M059J (cell line): ENCODE data around the gene TMEM44. TPM values are rescaled to one million over a fixed set of nuclear protein-coding genes. Genes with fewer than 3 reads are reported as not detected.
A peak's percentile ranks its signal among the peaks of the same experiment; 100 is the strongest.
"Not testable (repeated sequence)": the region's sequence is repeated elsewhere in the genome, so short reads cannot be mapped to it uniquely, and the experiment has no call there.

Experiments
- DNase-seq: peaks from one replicate; pipeline ENCODE4 v3.0.0-alpha.2; 2012; ENCODE audit warnings: low read depth
- total RNA-seq: library from RNA; depleted of rRNA; stranded (reverse); fragments of >200 nt; shearing (Covaris generic); gene quantifications from 2 replicates; pipeline ENCODE4 v1.2.3, GENCODE V29; 2014

The TMEM44 gene
- total RNA-seq, 1 experiment from 2014 or later = 19.4 TPM

- DNase-seq = no peak
Measured at GRCh38 chr3:194642769-194643168, 9.6 kb upstream of the TMEM44 start.

GRCh38 chr3:194640829-194641228 lies 7.6 kb upstream of the TMEM44 start:
- DNase-seq = peak; percentile 60

DNA sequence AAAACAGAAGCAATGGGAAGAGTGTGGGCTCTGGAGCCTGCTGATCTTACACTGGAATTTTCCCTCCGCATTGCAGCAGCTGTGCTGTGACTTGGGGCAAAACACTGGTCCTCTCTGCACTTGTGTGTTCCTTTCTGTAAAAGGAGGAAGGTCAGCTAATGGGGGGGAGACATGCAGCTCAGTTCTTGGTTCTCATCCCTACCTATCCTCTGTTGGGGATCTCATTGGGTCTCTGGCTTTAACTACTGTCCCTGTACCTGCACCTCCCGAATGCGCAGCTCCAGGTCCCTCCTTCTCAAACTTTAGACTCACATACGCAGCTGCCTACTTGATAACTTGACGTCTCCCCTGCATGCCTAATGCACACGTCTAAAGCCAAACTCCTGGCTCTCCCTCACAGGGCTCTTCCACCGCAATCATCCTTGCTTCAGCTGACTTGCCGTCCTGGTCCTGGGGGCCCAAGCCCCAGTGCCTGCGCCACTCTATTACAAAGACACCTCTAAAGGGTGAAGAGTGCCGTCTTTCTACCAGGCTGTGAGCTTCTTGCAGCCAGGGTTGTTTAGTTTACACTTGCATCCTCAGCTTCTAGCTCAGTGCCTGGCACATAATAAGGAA lies 5.9 kb upstream of the TMEM44 start:
- DNase-seq = no peak

DNA sequence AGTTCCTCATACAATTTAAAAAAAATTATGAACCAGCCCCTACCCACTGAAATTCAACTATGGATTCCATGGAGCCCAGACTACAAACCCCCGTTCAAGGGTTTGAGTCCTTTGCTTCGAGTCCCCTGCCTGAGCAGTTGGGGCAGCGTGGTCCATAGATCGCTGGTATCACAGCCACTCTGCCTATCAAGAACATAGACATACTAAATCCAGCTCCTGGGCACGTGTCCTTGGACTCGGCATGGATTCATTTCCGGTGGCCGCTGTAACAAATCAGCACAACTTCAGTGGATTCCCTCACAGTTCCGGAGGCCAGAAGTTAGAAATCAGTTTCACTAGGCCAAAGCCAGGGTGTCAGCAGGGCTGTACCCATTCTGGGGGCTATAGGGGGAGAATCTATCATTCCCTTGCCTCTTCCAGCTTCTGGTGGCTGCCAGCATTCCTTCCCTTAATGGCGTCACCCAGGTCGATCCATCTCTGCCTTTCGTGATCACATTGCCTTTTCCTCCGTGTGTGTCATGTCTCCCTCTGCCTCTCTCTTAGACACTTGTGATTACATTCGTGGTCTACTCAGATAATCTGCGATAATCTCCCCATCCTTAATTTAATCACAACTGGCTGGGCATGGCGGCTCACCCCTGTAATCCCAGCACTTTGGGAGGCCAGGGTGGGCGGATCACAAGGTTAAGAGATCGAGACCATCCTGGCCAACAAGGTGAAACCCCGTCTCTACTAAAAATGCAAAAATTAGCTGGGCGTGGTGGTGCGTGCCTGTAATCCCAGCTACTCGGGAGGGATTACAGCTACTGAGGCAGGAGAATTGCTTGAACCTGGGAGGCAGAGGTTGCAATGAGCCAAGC lies 4.6 kb upstream of the TMEM44 start:
- no peak for DNase-seq

DNA sequence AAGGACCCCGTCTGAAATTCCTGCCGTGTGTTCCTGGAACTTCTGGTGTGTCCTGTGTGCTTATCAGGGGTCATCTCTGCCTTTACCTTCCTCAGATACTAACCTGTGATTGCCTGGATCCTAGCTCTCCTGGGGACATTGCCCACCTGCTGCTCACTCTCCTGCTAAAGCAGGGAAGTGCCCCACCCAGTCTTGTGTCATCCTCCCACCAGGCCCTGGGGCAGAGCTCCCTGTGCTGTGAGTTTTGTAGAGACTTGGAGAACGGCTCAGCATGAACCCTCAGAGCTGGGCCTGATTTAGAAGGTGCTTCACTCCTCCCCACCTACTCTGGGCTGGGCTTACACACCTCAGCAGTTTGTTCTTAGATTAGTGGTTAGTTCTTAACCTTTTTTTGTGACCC lies 3.8 kb upstream of the TMEM44 start:
- DNase-seq = no peak

- DNase-seq = peak; percentile 43
Measured at GRCh38 chr3:194632809-194633348, 340 bp downstream of the TMEM44 start.

DNA sequence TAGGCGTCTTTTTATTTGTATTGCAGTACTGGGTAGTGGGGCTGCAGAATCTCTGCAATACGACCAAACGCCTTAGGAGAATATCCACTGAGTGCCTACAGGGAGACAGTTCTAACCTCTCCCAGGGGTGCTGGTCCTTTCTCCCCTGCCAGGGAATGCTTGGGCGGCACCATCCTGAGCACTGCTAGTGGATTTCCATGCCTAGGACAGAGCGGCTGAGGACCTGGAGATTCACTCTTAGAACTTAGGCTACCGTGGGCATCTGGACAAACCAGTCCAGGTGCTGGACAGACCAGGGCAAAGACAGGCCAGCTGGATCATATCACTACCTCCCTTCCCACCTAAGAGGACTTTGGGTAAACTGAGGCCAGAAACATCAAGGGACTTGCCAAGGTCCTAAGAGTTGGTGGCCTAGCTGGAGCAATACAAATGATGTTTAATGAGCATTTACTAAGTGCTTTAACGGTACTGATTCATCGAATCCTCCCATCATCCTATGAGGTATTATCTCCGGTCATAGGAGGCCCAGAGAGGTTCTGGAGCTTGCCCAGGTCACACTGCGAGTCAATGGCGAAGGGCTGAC lies 902 bp downstream of the TMEM44 start:
- no peak for DNase-seq

DNA sequence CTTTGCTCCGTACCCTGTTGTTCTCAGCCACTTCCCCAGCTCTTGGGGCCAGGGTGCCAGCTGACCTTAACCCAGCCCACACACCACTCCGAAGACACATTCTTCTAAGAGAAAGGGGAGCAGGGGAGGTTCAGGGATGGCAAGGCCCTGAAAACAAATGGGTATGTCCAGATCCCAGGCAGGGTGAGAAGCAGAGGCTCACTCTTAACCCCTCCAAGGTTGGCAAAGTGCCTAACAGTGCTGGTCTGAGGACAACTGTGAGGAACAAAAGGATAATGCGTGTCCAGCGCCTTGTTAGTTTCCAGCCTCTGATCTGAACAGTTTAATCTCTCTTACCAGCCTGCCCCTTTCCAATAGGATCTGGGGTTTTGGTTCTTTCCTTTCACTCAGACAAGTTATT lies 1.5 kb downstream of the TMEM44 start:
- peak; percentile 20 for DNase-seq

- not testable (repeated sequence) for DNase-seq
Measured at GRCh38 chr3:194630681-194631080, 2.5 kb downstream of the TMEM44 start.

DNA sequence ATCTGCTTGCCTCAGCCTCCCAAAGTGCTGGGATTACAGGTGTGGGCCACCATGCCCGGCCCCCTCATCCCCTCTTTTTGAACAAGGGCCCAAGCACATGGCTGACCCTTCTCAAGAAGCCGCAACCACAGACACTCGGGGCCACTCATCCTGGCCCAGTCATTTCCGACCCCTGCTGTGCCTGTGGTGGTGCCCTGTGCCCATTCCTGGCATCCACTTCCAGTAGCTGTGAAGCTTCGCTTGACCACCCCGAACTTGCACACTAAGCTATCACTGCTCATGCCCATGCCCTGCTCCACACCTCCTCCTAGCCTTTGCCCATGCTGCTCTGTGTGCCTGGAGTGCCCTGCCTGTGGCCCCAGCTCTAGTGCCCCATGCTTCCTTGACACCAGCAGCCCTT lies 8.3 kb downstream of the TMEM44 start:
- DNase-seq = no peak

DNA sequence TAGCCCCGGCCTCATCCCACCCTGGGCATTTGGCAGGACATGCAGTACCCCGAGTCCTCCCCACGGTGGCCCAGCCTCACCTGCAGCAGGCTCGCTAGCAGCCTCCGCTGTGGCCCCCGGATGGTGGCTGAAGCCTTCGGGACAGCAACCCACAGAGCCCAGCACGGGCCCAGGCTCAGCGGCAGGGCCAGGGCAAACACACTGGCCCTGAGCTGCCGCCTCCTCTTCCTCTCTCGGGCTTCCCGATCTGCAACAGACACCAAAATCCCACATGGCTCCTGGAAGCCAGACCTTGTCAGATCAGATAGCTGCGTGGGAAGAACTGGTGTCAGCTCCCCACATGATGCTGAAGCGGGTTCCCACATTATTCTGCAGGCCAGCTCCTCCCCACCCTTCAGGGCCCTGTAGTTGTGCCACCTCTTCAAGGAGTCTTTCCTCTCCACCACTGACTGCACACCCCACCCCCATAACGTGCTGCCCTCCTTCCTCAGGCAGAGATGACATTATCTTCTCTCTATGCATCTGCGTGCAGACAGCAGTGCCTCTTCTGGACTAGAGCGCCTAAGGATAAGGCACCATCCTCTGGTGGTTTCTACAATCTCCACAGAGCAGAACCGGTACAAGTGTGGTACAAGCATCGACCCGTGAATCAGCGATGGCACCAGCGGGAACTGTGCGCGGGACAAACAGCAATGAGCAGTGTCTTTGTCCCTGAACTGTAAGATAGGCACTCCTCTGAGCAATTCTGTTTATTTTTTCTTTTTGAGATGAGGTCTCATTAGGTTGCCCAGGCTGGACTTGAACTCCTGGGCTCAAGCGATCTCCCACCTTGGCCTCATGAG lies 9.5 kb downstream of the TMEM44 start:
- DNase-seq = no peak

- no peak for DNase-seq
Measured at GRCh38 chr3:194622621-194623340, 10.4 kb downstream of the TMEM44 start.

DNA sequence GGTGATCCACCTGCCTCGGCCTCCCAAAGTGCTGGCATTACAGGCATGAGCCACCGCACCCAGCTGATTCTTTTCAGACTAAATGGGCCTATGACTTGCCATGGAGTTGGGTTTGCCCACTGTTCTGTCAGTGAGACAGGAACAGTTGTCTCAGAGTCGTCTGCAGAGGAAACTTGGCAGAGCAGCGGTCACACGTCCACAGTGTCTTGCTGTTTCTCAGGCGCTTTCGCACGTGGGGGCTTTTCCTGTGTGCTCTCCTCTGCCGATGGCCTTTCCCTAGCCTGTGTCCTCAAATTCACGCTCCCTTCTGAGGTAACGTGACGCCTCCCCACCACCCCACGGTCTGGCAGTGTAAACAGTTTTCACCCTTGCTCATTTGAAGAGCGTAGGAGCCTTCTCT lies 11.3 kb downstream of the TMEM44 start:
- DNase-seq = no peak

- no peak for DNase-seq
Measured at GRCh38 chr3:194620196-194620595, 13.0 kb downstream of the TMEM44 start.

GRCh38 chr3:194619741-194620140 lies 13.5 kb downstream of the TMEM44 start:
- no peak for DNase-seq

DNA sequence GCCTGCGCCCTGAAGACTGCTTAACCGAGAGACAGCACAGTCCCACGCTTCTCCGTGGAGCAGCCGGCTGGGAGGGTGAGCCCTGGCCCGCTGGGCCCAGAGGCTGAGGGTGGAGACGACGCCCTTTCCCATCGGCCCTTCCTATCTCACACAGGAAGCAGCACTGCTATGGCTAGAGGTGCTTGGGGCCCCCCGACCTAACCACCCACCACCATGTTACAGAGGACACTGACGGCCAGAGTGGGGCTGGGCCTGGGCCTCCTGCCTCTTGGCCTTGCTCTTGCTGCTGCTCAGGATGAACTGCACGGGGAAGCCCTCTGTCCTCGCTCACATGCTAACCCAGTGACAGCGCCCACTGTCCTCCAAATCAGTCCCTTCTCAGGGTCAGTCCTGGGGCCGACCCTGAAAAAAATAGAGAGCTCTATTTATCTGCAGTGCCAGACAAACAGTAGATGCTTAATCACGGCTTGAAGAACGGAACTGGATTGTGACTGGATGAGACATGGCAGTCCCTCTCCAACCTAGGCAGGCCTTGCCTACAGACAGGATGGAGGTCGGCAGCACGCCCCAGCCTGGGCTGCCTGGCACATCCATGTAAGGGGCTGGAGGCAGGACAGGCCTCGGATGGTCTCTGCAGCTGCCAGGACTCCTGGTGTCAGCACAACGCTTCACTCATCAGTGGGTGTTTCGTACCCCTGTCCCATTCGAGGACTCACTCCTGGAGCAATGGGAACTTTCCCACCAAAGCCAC lies 14.2 kb downstream of the TMEM44 start:
- DNase-seq = no peak

- peak; percentile 81 for DNase-seq
Measured at GRCh38 chr3:194617827-194618226, 15.4 kb downstream of the TMEM44 start.

- no peak for DNase-seq
Measured at GRCh38 chr3:194617143-194617671, 16.0 kb downstream of the TMEM44 start.

DNA sequence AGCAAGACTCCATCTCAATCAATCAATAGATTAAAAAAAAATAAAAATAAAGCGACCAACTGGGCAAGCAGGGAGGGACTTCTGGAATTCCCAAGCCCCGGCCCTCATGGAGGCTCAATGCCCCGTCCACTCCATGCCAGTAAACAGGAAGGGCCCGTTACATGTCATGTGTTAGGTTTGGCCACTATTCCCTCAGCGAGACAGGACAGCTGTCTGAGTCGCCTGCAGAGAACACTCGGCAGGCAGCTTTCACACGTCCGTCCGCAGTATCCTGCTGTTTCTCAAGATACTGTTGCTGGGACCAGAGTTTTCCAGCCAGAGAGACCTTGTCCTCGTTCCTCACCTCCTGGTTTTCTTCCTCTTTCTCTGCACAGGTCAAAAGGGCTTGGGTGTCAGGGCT lies 18.0 kb downstream of the TMEM44 start:
- no peak for DNase-seq

- no peak for DNase-seq
Measured at GRCh38 chr3:194612221-194612620, 21.0 kb downstream of the TMEM44 start.
